Caco-2 (cell line): ENCODE measurements around the gene ATF7IP. TPM values are rescaled to one million over a fixed set of nuclear protein-coding genes. Genes with fewer than 3 reads are reported as not detected.

Experiments used
- BruUV-seq: library from RNA; stranded (reverse); fragments of 400-500 nt; replicated peaks from 2 replicates; lab custom pipeline; 2021; lab: Mats Ljungman, UMichigan
- CTCF ChIA-PET: fragments of 300-600 bp; sonication (Branson Sonifier 250); formaldehyde crosslinking; loops from one replicate; lab custom pipeline; 2022; ENCODE audit warnings: antibody characterized with exemption; lab: Charles Lee
- POLR2A ChIA-PET: fragments of 300-600 bp; sonication (Branson Sonifier 250); formaldehyde crosslinking; loops from one replicate; lab custom pipeline; 2022; ENCODE audit warnings: antibody characterized with exemption; lab: Charles Lee
- DNase-seq, 2 experiments: peaks; one replicate each; pipeline versions ENCODE4 v3.0.0 to v3.0.0-alpha.2; 2020 to 2022
- H3K27me3 ChIP-seq: replicated peaks from 2 replicates; pipeline ENCODE4 v1.6.0; 2011; ENCODE audit warnings: low read length; ENCODE audit not compliant: control insufficient read depth, insufficient read depth
- H3K36me3 ChIP-seq: 2 replicates; pipeline ENCODE4 v1.5.1; 2011; ENCODE audit warnings: low read length; ENCODE audit not compliant: control insufficient read depth, insufficient read depth
- H3K4me1 ChIP-seq: fragments of 250-450 bp; sonication (Bioruptor Pico); 2 replicates; pipeline ENCODE4 v1.5.1; 2020; ENCODE audit warnings: mild to moderate bottlenecking
- H3K4me3 ChIP-seq: 2 replicates; pipeline ENCODE4 v1.5.1; 2011; ENCODE audit warnings: low read depth, mild to moderate bottlenecking, control low read depth, low read length
- H3K9me3 ChIP-seq: fragments of 250-450 bp; sonication (Bioruptor Pico); 2 replicates; pipeline ENCODE4 v1.5.1; 2020; ENCODE audit warnings: mild to moderate bottlenecking, moderate library complexity
- H3K27ac Mint-ChIP-seq: one replicate; pipeline ENCODE4 v1.8.0; 2022; ENCODE audit warnings: mixed read lengths; ENCODE audit not compliant: unreplicated experiment
- H3K27me3 Mint-ChIP-seq: one replicate; pipeline ENCODE4 v1.8.0; 2022; ENCODE audit warnings: mixed read lengths; ENCODE audit not compliant: insufficient read depth, unreplicated experiment
- H3K36me3 Mint-ChIP-seq: one replicate; pipeline ENCODE4 v1.8.0; 2022; ENCODE audit warnings: mild to moderate bottlenecking, mixed read lengths; ENCODE audit not compliant: insufficient read depth, unreplicated experiment
- H3K4me1 Mint-ChIP-seq: one replicate; pipeline ENCODE4 v1.8.0; 2022; ENCODE audit warnings: low read depth, mixed read lengths; ENCODE audit not compliant: unreplicated experiment
- H3K4me3 Mint-ChIP-seq: one replicate; pipeline ENCODE4 v1.8.0; 2022; ENCODE audit warnings: mild to moderate bottlenecking, moderate library complexity, mixed read lengths; ENCODE audit not compliant: unreplicated experiment
- H3K9me3 Mint-ChIP-seq: one replicate; pipeline ENCODE4 v1.8.0; 2022; ENCODE audit warnings: mixed read lengths; ENCODE audit not compliant: unreplicated experiment
- CTCF ChIP-seq, 2 experiments: fragments of 200-600 bp in 1 of 2; IDR thresholded peaks; 1 replicate in 1 of 2; 2 replicates in 1 of 2; pipeline versions ENCODE4 v1.5.1 to v1.8.0; 2011 to 2022; ENCODE audit warnings: antibody characterized with exemption in 1 of 2, control low read depth in 1 of 2, inconsistent platforms in 1 of 2, low read depth in 1 of 2, low read length in 1 of 2, mild to moderate bottlenecking in 1 of 2, moderate library complexity in 1 of 2; ENCODE audit not compliant: insufficient read depth in 1 of 2, severe bottlenecking in 1 of 2, unreplicated experiment in 1 of 2
- intact Hi-C: fragments of 100-400 bp; cut with micrococcal nuclease; formaldehyde crosslinking; loops from one replicate; pipeline ENCODE4 v1.10.0; 2022; ENCODE audit not compliant: unreplicated experiment
- total RNA-seq: library from RNA; stranded (reverse); gene quantifications from 2 replicates; pipeline ENCODE4 v1.2.3, GENCODE V29; 2022

Gene ATF7IP
- total RNA-seq, 1 experiment from 2014 or later, result 107 TPM

- Histone ChIP-seq H3K4me1 (peaks cover 13% of the 10 kb centered on the region), H3K9me3 (no peaks in the 10 kb centered on the region), H3K36me3 (no peaks in the 10 kb centered on the region; the same call in 1 of the 2 replicates), H3K27me3 (no peaks in the 10 kb centered on the region), H3K4me3 (no peak overlapping the region)
- DNase-seq, result peak; percentile 56 to 74
- H3K27me3 Mint-ChIP-seq, result no peaks in the 10 kb centered on the region
- ChIA-PET CTCF (interaction anchor here (1.0 to 1.3 kb wide), 2 partner anchors 10 to 29 kb away, joined by 3 to 8 read pairs; partner anchors contain the start of gene ATF7IP), POLR2A (interaction anchor here (0.7 to 1.4 kb wide), 3 partner anchors 8 to 29 kb away, joined by 4 to 10 read pairs (median 9); partner anchors contain the start of gene ATF7IP)
- H3K27ac Mint-ChIP-seq, result peak overlapping the region; percentile 28
- TF ChIP-seq CTCF (IDR thresholded peaks at IDR 0.05; ENCODE audit: insufficient read depth in 1 of 2, low read depth in 1 of 2, low read length in 1 of 2, severe bottlenecking in 1 of 2, unreplicated experiment in 1 of 2), result peak in 1 of 2 experiments; percentile 20
- H3K4me3 Mint-ChIP-seq, result peak overlapping the region; percentile 9
- BruUV-seq, result no TSS peak
- no peaks in the 10 kb centered on the region for H3K4me1 Mint-ChIP-seq
- no peaks in the 10 kb centered on the region for H3K9me3 Mint-ChIP-seq
- H3K36me3 Mint-ChIP-seq, result no peaks in the 10 kb centered on the region
- intact Hi-C loops, result loop anchor here (1.0 kb wide), 1 partner anchor 9 kb away; no protein-coding TSS in a partner anchor
These were observed 29.0 kb downstream of the ATF7IP start for GRCh38 chr12:14394317-14395073.

GRCh38 chr12:14395074-14395778 is 29.7 kb downstream of the ATF7IP start:
- H3K27ac Mint-ChIP-seq, result no peak overlapping the region
- ChIA-PET CTCF (interaction anchor here (1.0 to 1.3 kb wide), 2 partner anchors 10 to 30 kb away, joined by 3 to 8 read pairs; partner anchors contain the start of gene ATF7IP), POLR2A (interaction anchor here (0.7 to 1.4 kb wide), 3 partner anchors 9 to 30 kb away, joined by 4 to 10 read pairs (median 9); partner anchors contain the start of gene ATF7IP)
- H3K4me3 Mint-ChIP-seq, result no peak overlapping the region
- no TSS peak for BruUV-seq
- Histone ChIP-seq H3K36me3 (no peaks in the 10 kb centered on the region; the same call in 1 of the 2 replicates), H3K27me3 (no peaks in the 10 kb centered on the region), H3K9me3 (no peaks in the 10 kb centered on the region), H3K4me3 (no peak overlapping the region), H3K4me1 (peaks cover 13% of the 10 kb centered on the region)
- intact Hi-C loops, result no loop called here
- DNase-seq, result no peak
- no peaks in the 10 kb centered on the region for H3K9me3 Mint-ChIP-seq
- no peaks in the 10 kb centered on the region for H3K36me3 Mint-ChIP-seq
- H3K4me1 Mint-ChIP-seq, result no peaks in the 10 kb centered on the region
- no peaks in the 10 kb centered on the region for H3K27me3 Mint-ChIP-seq
- TF ChIP-seq CTCF (IDR thresholded peaks at IDR 0.05; ENCODE audit: insufficient read depth in 1 of 2, low read depth in 1 of 2, low read length in 1 of 2, severe bottlenecking in 1 of 2, unreplicated experiment in 1 of 2), result no peak

- no peak for DNase-seq
- Mint-ChIP-seq H3K4me1 (no peaks in the 10 kb centered on the region), H3K4me3 (no peak overlapping the region), H3K9me3 (no peaks in the 10 kb centered on the region), H3K27me3 (no peaks in the 10 kb centered on the region), H3K36me3 (no peaks in the 10 kb centered on the region), H3K27ac (no peak overlapping the region)
- H3K9me3 ChIP-seq, result no peaks in the 10 kb centered on the region
- BruUV-seq, result no TSS peak
- H3K4me1 ChIP-seq, result peaks cover 13% of the 10 kb centered on the region
- ChIA-PET CTCF (no interaction called here), POLR2A (no interaction called here)
- H3K4me3 ChIP-seq, result no peak overlapping the region
- no peak for TF ChIP-seq CTCF (IDR thresholded peaks at IDR 0.05; ENCODE audit: insufficient read depth in 1 of 2, low read depth in 1 of 2, low read length in 1 of 2, severe bottlenecking in 1 of 2, unreplicated experiment in 1 of 2)
- intact Hi-C loops, result no loop called here
- H3K27me3 ChIP-seq, result no peaks in the 10 kb centered on the region
- no peaks in the 10 kb centered on the region; the same call in 1 of the 2 replicates for H3K36me3 ChIP-seq
These were observed 30.6 kb downstream of the ATF7IP start for GRCh38 chr12:14396071-14396470.
